ENCODE measurements around the gene FAM221B. TPM values are rescaled to one million over a fixed set of nuclear protein-coding genes. Genes with fewer than 3 reads are reported as not detected.

Gene FAM221B
- total RNA-seq, 2 donors from 2014 or later, result not detected

GRCh38 chr9:35842020-35842745 is 13.7 kb upstream of the FAM221B start:
- H3K9me3 Mint-ChIP-seq, result no peaks in the 10 kb centered on the region
- no peak for DNase-seq
- peaks cover 20% of the 10 kb centered on the region for H3K4me1 Mint-ChIP-seq (ENCODE audit: low read depth)
- no peaks in the 10 kb centered on the region for H3K27me3 Mint-ChIP-seq (ENCODE audit: low read depth)
- no peak overlapping the region for H3K27ac Mint-ChIP-seq
- H3K4me3 Mint-ChIP-seq, result no peak overlapping the region
- ATAC-seq (replicated peaks in 1 of 2), result peak in 1 of 2 donors; percentile 9
- no peaks in the 10 kb centered on the region for H3K36me3 Mint-ChIP-seq (ENCODE audit: insufficient read depth in 2 of 2)

DNA sequence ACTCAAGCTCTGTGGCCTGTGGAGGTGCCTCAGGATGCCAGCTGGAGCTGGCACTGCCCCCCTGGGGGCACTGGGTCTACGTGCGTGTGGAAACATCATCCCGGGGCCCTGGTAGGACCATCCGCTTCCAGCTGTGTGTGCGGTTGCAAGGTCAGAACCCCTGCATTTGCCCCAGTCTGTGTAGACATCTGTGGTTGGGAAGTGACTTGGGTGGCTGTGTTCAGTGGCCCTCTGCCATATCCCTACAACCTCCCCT is 13.0 kb upstream of the FAM221B start:
- Mint-ChIP-seq H3K27ac (no peak overlapping the region), H3K36me3 (ENCODE audit: insufficient read depth in 2 of 2) (no peaks in the 10 kb centered on the region), H3K27me3 (ENCODE audit: low read depth) (no peaks in the 10 kb centered on the region), H3K9me3 (no peaks in the 10 kb centered on the region), H3K4me1 (ENCODE audit: low read depth) (peaks cover 20% of the 10 kb centered on the region), H3K4me3 (no peak overlapping the region)
- ATAC-seq (replicated peaks in 1 of 2) (no peak), DNase-seq (no peak)

- no peak for ATAC-seq (replicated peaks in 1 of 2)
- H3K27me3 Mint-ChIP-seq (ENCODE audit: low read depth), result no peaks in the 10 kb centered on the region
- H3K36me3 Mint-ChIP-seq (ENCODE audit: insufficient read depth in 2 of 2), result no peaks in the 10 kb centered on the region
- H3K9me3 Mint-ChIP-seq, result no peaks in the 10 kb centered on the region
- peaks cover 20% of the 10 kb centered on the region for H3K4me1 Mint-ChIP-seq (ENCODE audit: low read depth)
- H3K4me3 Mint-ChIP-seq, result no peak overlapping the region
- DNase-seq, result no peak
- no peak overlapping the region for H3K27ac Mint-ChIP-seq
Measured at GRCh38 chr9:35840881-35841644, 12.5 kb upstream of the FAM221B start.

DNA sequence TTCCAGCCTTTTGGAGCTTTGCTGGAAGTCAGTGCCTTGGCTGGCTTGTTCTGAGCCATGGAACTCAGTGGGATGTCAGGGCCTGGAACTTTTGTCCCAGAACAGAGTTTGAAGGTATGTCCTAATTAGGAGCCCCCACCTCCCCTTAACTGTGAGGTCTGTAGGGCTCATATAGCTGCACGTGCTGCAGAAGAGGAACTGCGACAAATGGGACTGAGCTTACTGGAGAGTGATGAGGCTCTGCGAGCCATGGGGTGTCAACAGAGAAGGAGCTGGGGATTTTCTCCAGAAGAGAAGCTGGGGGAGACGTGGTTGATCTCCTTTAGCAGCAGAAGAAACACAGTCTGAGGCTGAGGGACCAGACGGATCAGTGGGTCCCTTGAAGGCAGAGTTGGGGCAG is 11.4 kb upstream of the FAM221B start:
- H3K4me3 Mint-ChIP-seq, result no peak overlapping the region
- no peaks in the 10 kb centered on the region for H3K36me3 Mint-ChIP-seq (ENCODE audit: insufficient read depth in 2 of 2)
- H3K27ac Mint-ChIP-seq, result no peak overlapping the region

GRCh38 chr9:35836595-35836994 is 8.1 kb upstream of the FAM221B start:
- Mint-ChIP-seq H3K9me3 (no peaks in the 10 kb centered on the region), H3K27me3 (ENCODE audit: low read depth) (no peaks in the 10 kb centered on the region), H3K4me3 (no peak overlapping the region), H3K36me3 (ENCODE audit: insufficient read depth in 2 of 2) (no peaks in the 10 kb centered on the region), H3K4me1 (ENCODE audit: low read depth) (peaks cover 6% of the 10 kb centered on the region), H3K27ac (no peak overlapping the region)
- DNase-seq (no peak), ATAC-seq (replicated peaks in 1 of 2) (no peak)

More for the DNA sequence above, 11.4 kb upstream of the FAM221B start:
- Mint-ChIP-seq H3K9me3 (no peaks in the 10 kb centered on the region), H3K4me1 (ENCODE audit: low read depth) (peaks cover 10% of the 10 kb centered on the region), H3K27me3 (ENCODE audit: low read depth) (no peaks in the 10 kb centered on the region)
- ATAC-seq (replicated peaks in 1 of 2) (no peak), DNase-seq (no peak)

DNA sequence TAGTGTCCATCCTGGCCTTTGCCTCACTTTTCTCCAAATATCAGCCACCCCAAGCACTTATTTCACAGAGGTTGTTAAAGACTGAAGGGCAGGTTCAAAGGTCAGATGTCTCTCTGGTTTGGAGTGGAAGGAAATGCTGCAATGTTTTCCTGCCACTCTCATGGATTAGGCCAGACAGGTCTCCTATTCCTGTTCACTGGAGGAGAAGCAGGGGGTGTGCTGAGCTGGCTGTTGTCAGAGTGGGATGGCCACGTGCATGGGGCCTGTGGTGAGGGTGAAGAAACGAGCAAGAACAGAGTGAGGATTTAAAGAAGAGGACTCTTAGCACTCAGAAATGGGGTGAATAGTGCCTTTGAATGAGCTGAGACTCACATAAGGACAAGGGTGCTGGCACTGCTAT is 7.2 kb upstream of the FAM221B start:
- H3K9me3 Mint-ChIP-seq, result no peaks in the 10 kb centered on the region
- peaks cover 11% of the 10 kb centered on the region for H3K4me1 Mint-ChIP-seq (ENCODE audit: low read depth)
- H3K36me3 Mint-ChIP-seq (ENCODE audit: insufficient read depth in 2 of 2), result no peaks in the 10 kb centered on the region
- H3K27me3 Mint-ChIP-seq (ENCODE audit: low read depth), result no peaks in the 10 kb centered on the region
- ATAC-seq (replicated peaks in 1 of 2) (no peak), DNase-seq (no peak)
- H3K27ac Mint-ChIP-seq, result no peak overlapping the region
- no peak overlapping the region for H3K4me3 Mint-ChIP-seq

DNA sequence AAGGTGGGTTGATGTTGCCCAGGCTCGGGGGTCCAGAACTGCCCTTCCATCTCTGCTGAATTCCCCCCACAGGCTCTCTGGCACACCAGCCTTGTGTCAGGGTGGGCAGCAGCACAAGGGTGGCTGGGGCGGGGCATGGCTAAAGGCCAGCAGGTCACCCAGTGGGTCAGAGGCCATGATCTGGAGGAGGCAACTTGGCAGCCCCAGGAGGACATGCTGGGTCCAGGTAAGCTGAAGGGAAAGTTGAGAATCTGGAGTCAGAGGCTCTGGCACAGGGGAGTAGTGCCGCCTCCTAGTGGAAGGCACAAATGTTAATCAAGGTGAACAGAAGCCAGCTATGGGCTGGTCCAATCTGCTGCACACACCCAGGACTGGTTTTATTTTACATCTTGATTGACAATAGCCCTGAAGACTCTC is 6.7 kb upstream of the FAM221B start:
- H3K27ac Mint-ChIP-seq, result no peak overlapping the region
- DNase-seq, result peak in 1 of 2 donors; percentile 18
- no peaks in the 10 kb centered on the region for H3K36me3 Mint-ChIP-seq (ENCODE audit: insufficient read depth in 2 of 2)
- H3K4me3 Mint-ChIP-seq, result no peak overlapping the region
- H3K9me3 Mint-ChIP-seq, result no peaks in the 10 kb centered on the region
- peaks cover 17% of the 10 kb centered on the region for H3K4me1 Mint-ChIP-seq (ENCODE audit: low read depth)
- ATAC-seq (replicated peaks in 1 of 2), result no peak
- no peaks in the 10 kb centered on the region for H3K27me3 Mint-ChIP-seq (ENCODE audit: low read depth)

GRCh38 chr9:35834260-35835215 is 6.0 kb upstream of the FAM221B start:
- ATAC-seq (replicated peaks in 1 of 2) (no peak), DNase-seq (no peak)
- Mint-ChIP-seq H3K9me3 (no peaks in the 10 kb centered on the region), H3K27me3 (ENCODE audit: low read depth) (no peaks in the 10 kb centered on the region), H3K36me3 (ENCODE audit: insufficient read depth in 2 of 2) (no peaks in the 10 kb centered on the region), H3K27ac (no peak overlapping the region), H3K4me3 (no peak overlapping the region), H3K4me1 (ENCODE audit: low read depth) (peaks cover 24% of the 10 kb centered on the region)

DNA sequence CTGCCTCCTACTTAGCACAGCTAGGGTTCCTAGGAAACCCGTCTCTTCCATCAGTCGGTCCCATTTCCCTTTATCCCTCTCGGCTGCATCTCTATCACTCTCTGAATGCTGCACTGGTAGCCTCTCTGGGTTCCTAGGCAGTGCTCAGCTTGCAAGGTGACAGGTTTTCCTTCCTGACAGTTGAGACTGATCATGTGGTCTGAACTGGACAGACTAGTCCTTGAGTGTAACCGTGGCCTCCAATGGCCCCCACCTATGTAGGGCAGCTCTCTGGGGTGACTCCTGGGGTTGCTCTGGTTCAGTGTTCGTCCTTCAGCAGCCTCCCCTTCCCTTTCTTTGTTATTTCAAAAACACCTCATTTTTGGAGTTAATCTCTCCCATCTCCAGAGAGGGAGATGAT is 4.3 kb upstream of the FAM221B start:
- peaks cover under 1% of the 10 kb centered on the region for H3K27me3 Mint-ChIP-seq (ENCODE audit: low read depth)
- ATAC-seq (replicated peaks in 1 of 2) (no peak), DNase-seq (no peak)
- no peak overlapping the region for H3K27ac Mint-ChIP-seq
- H3K4me1 Mint-ChIP-seq (ENCODE audit: low read depth), result peaks cover 35% of the 10 kb centered on the region
- no peaks in the 10 kb centered on the region for H3K9me3 Mint-ChIP-seq
- no peaks in the 10 kb centered on the region for H3K36me3 Mint-ChIP-seq (ENCODE audit: insufficient read depth in 2 of 2)
- H3K4me3 Mint-ChIP-seq, result no peak overlapping the region

DNA sequence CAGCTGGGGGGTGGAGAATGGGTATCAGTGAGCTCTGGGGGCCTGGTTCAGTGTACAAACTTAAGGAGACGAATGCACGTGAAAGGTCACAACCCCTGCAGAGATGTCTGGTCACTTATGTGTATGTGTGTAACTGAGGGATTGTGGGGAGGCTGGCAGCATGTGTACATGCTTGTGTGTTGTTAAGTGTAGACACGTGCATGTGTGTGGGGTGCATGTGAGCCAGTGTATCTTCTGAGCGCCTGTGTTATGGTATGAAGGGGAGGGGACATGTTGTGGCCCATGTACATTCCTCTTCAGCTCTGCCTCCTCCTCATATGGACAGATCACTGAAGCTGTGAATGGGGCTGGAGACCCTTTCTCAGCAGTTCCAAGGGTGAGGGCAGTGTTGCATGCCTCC is 2.5 kb upstream of the FAM221B start:
- H3K27ac Mint-ChIP-seq, result no peak overlapping the region
- DNase-seq, result no peak
- peaks cover 10% of the 10 kb centered on the region for H3K27me3 Mint-ChIP-seq (ENCODE audit: low read depth)
- no peak for ATAC-seq (replicated peaks in 1 of 2)
- no peaks in the 10 kb centered on the region for H3K9me3 Mint-ChIP-seq
- no peaks in the 10 kb centered on the region for H3K36me3 Mint-ChIP-seq (ENCODE audit: insufficient read depth in 2 of 2)
- no peak overlapping the region for H3K4me3 Mint-ChIP-seq
- H3K4me1 Mint-ChIP-seq (ENCODE audit: low read depth), result peaks cover 40% of the 10 kb centered on the region

DNA sequence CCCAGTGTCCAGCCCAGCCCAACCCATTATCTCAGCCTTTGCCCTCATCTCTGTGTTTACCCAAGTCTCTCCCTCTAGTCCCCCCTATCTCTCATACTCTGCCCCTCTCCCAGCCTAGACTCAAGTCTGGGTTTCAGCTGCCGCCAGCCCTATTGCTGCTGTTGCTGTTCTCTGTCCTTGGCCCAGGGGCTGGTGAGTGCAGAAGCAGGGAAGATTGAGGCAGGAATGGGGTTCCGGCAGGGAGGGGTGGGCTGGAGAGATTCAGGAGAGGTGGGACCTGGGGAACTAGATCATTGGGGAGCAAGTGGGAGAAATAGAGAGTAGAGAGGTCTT is 1.2 kb upstream of the FAM221B start:
- Mint-ChIP-seq H3K4me1 (ENCODE audit: low read depth) (peaks cover 47% of the 10 kb centered on the region), H3K9me3 (no peaks in the 10 kb centered on the region), H3K36me3 (ENCODE audit: insufficient read depth in 2 of 2) (no peaks in the 10 kb centered on the region), H3K27ac (no peak overlapping the region), H3K4me3 (peak overlapping the region; percentile 74 to 89), H3K27me3 (ENCODE audit: low read depth) (peaks cover 10% of the 10 kb centered on the region)
- no peak for ATAC-seq (replicated peaks in 1 of 2)
- no peak for DNase-seq

- peak within 1 kb of the TSS; percentile 92 to 99 for H3K4me3 Mint-ChIP-seq
- H3K4me1 Mint-ChIP-seq (ENCODE audit: low read depth), result peaks cover 43% of the 10 kb centered on the region
- H3K36me3 Mint-ChIP-seq (ENCODE audit: insufficient read depth in 2 of 2), result no peaks in the 10 kb centered on the region
- peak within 1 kb of the TSS; percentile 45 for H3K27ac Mint-ChIP-seq
- DNase-seq (peak; percentile 93 to 94), ATAC-seq (replicated peaks in 1 of 2) (peak; percentile 93)
- H3K9me3 Mint-ChIP-seq, result no peaks in the 10 kb centered on the region
- peaks cover 10% of the 10 kb centered on the region for H3K27me3 Mint-ChIP-seq (ENCODE audit: low read depth)
Measured at GRCh38 chr9:35829084-35829763, 692 bp upstream of the FAM221B start, which contains the start of gene TMEM8B. Gene TMEM8B (plus strand): TSS chr9:35829228. CDS start chr9:35829448, 220 bp downstream.

All from activated T-cell treated with anti-CD3 and anti-CD28 coated beads, Interleukin-2, amount 50 U/mL, for 72 hours (primary cell).